ENCODE results near the gene GPR183.

Gene GPR183

DNA sequence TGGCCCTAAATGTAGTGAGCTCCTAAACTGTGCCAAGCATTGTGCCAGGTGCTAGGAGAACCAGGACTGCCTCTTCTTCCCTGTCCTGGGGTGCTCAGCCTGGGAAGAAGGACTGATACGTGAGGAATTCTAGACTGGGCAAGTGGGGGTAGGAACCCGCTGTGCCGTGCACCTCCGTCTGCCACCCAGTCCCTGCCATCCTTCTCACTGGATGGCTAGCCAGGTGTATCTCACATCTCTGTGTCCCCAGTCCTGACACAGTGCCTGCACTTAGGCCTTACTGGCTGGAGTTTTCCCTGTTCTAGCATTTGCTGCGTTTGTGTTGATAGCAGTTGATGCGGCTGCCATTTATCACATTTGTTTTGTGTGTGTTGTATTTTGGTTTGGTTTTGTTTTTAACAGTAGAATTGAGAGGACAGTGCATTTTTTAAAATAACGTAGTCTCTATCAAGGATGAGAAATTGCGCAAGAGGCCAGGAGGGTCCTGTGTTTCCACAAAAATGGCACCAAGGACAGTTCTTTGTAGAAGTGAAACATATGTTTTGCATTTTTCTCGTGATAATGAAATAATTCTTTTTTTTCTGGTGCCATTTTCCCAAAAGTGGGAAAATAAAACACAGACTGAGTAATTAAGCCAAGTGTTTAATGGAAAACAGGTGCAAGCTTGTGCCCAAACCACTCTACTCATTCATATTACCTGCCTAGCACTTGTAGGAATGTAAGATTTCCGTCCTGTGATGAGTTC is 4.7 kb upstream of the GPR183 start:
- DNase-seq (ENCODE audit: low spot score): no peak

DNA sequence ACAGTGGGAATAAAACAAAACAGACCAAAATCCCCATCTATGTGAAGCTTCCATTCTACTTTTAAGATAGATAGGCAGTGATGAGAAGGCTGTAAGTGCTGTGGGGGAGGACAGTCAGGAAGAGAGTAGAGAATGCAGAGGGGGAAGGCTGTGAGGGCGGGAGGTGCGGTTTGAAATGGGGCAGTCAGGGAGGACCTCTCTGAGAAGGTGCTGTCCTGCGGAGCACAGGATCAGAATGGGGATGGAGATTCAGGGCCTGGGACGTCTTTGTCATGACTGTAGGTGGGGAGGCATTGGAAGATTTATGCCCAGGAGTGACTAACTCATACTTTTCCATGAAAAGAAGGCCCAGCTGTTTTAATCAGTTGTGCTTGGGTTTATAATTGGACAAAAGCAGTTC is 3.9 kb upstream of the GPR183 start:
- DNase-seq (ENCODE audit: low spot score): no peak

DNA sequence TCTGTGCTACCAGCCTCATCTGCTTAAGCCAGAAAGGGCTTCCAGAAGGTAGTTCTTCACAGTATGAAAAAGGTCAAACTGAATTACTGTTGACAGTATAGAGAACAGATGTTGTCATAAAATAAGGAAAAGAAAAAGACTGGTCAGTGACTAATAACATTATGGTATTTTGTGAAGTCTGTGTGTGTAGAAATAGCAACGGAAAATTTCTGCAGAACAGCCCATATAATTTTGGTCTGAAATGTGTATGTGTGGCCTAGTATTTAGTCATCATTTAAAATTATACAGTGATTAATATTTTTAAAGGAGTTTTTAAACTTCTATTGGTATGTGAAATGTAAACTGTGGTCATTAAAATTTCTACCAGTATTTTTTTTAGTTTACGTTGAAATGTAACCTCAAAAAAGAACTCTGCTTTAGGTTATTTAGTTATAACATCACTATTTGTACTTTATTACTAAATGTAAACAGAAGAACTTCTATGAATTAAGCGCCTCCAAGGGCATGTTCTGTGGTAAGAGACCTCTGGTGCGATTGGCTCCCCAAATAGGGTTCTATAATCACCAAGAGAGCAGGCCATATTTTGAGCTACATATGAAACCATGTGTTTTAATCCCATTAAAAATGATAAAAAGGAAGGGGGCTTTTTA is 3.3 kb upstream of the GPR183 start:
- DNase-seq (ENCODE audit: low spot score): no peak

DNA sequence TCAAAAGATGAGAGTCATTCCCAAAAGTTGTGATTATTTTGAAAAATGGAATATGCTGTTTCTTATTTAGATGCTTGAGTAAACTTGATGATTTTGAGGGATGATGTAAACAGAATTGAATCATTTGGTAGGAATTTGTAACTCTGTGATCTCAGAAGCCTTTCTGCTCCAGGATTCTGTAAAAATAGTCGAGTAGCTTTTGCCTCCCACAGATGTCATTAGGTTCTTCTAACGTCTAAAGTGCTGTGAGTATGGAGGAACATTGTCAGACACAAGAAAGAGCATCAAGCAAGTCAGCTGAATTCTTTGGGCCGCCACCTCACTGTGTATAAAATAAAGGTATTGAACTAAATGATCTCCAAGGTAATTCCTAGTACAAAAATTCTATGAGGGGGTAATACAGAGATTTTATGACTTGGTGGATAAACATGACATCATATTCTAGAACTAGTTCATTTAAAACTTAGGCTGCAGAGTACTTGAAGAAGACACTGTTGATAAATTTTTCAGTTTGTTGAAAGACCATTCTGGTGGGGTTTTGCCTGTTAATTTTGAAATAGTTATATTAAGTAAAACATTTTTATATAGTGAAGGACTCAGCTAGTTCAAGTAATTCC is 1.4 kb upstream of the GPR183 start:
- no peak for DNase-seq (ENCODE audit: low spot score)

DNA sequence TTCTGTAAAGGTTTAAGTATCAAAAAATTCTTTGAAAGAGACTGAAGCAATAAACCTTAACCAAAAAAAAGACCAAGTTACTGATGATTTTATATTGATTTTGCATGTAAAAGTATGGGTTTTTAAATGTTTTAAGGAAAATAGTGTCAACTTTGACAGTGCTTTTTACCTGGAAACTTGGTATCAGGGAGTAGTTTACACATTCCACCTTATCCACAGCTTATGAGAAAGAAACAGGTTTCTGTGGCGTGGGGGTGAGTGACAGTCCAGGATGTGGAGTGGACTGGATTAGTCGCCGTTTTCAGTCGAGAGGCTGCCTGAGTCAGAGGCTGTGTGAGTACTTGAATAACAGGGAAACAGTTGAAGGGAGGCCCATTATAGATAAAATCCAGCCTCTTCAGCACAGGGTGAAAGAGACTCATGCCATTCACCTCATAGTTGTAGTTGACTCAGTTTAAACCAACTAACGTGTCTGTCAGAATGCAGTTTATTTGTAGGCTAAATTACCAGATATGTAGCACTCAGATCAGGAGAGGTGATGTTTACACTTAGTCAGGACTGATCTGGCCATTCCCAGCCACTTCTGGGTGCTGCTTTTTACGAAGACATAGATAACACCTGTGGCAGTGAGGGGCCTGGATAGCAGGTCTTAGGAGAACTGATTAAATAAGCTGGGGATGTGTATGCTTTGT is 595 bp upstream of the GPR183 start:
- DNase-seq (ENCODE audit: low spot score): peak; percentile 84

DNA sequence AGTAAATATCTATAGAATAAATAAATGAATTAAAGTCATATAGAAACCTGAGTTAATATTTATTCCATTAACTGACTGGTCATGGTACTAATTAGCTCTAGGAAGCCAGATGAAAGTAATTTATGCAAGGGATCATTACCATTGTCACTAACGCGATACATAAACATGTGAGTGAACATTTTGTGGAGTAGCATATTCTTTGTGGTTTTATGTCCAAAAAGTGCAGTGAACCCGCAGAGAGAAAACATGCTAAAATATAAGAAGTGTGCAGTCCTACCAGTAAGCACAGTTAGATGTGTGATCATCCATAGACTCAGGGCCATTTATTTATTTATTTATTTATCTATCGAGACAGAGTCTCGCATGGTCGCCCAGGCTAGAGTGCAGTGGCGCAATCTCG is 1.6 kb downstream of the GPR183 start:
- DNase-seq (ENCODE audit: low spot score): no peak

DNA sequence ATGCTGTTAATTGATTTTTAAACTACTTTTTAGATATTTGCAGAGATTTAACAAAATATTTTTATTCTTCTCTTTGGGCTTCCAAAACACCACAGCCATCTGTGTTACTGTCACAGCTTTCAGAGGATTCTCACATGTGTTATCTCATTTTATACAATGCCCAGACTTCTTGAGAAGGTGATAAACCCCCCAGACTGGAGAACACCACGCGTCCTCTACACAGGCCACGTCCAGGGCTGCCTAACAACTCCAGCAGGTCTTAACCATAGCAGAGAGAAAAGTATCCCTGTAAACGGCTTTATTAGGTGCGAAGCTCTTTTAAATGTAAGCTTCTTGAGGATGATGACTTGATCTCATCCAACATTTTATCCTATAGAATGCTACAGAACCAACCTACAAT is 2.0 kb downstream of the GPR183 start:
- DNase-seq (ENCODE audit: low spot score): no peak

DNA sequence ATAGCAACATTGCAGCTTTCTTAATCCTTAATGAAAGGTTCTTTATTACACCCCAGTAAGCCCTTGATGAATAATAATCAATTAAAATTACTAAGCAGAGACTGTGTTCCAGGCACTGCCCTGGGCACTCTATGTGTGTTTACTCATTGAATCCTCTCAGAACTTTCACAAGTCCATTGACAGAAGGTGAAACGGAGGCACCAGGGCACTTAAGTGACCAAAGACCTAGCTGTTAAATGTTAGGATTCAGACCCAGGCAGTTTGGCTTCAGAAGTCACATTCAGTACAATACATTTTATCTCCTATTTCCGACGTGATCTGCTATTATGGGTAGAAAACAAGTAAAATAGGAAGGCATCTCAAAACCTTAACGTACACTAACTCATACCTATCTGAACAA is 2.7 kb downstream of the GPR183 start:
- no peak for DNase-seq (ENCODE audit: low spot score)

DNA sequence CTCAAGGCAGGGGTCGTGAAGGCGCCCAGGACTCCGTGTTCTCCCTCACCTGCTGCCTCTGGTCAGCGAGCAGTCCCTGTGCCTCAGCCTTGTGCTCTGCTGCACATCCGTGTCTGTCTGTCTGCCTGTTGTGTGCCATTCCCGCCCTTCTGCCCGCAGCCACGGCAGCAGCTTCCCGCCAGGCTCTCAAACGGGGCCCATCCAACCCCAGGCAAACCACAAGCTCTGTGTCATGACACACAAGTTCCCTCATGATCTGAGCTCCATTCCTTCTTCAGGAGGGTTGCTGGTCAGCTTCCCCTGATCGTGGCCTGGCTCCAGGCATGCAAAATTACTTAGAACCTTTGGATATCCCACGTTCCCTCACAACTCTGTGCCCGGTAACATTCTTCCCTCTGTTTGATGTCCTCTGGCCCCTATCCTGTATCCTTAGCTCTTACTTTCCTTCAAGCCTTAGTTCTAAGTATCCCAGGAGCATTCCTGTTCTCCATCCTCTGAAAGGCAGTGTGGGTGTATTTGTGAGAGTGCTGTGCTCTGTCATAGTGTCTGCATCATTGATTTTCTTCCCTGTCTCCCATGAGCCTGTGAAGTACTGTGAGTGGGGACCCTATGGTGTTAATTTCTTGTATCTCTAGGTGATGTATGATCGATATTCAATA is 3.2 kb downstream of the GPR183 start:
- DNase-seq (ENCODE audit: low spot score): peak; percentile 69

DNA sequence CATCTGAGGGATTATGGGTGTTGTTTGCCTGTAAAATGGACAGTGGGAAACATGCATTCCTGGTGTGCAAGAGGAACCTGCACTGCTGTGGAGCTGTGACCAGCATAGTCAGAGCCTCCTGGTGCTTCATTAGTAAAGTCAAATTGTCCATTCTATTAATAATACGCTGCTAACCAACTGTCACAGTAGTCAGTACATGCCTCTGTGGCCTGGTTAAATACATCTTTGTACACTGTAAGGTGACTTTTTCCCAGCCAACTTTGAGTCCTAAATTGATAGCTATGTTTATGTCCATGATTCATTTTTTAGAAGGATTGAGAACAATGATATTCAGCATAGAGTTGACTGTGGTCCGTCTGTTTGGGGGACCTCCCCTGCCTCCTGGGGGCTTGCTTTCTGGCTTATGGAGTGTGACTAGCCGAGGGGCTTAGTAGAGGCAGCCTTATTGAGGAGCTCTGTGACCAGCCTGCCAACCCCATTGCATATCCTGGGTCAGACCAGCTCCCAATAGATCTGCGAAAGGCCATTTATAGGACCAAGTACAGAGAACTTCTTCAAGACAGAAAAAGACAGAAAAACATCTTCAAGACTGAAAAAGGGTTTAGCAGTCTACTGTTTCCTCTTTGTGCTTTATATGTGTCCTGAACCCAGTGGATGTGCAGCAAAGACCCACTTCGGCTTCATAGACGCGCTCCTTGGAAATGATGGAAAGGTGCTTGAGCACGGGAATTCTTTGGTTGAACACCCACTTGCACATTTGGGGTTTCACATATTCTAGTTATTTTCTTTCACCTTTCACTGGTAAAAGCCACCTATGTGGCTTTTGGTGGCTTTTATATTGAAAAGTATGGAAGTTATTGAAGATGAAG is 4.3 kb downstream of the GPR183 start:
- DNase-seq (ENCODE audit: low spot score): no peak

DNA sequence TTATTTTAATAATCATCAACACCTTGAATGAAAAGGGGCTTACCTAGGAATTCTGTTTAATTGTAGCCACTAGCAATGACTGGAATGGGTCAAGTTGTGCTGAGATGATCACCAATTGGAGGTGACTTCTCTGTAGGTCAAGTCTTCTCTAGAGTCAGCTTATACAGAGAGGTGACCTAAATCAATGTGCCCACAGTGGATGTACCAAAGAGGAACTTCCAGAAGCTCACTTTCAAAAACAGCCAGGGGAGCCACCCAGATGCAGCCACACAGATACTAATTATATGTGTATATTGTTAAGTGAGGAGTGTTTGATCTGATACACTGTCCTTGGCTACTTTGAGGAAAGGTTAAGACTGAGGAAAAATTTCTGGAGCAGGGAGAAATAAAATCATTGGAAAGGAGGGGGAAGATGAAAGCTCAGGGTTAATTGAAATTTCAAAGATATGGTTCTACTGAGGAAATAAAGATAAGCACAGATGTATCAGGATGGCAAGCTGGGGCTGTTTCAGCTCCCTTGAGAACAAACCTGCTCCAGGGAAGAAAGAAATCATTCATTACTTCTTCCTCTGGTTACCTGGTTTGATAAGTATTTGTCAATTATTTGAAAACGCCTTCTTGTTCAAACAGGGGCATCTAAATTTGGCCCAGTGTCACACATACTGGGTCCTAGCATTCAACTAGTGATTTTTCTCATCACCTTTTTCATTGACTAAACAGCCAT is 5.1 kb downstream of the GPR183 start:
- DNase-seq (ENCODE audit: low spot score): no peak

DNA sequence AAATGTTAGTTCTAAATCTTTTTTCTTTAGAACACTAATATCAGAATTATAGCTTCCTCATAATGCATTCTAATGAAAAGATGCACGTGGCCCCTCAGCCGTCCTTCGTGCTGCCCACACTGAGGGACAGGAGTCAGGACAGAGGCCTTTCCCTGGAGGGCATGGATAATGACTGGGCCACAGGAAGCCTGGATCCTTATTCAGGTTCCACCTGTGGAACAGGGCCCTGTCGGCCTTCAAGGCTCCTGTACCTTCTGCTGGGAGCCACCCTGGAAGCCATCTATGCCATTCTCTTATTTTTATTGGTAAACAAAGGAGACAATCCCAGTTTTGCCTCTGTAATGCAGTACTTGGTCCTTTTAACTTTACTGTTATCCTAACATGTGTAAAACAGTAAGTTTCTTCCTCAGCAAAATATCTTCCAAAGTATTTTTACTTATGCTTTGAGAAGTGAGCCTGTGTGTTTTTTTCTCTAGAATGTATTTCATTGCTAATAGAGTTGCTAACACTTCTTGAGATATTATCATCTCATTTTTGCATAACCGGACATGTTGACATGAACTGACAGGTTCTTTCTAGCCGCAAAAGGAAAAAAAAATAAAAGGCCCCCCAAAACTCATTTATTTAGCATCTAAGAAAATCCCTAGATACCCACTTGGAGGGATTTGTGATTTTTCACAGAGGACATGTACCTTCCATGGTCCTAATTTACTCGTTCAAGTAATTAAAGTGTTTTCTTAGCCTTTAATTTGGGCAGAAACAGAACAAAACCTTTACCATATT is 6.0 kb downstream of the GPR183 start:
- no peak for DNase-seq (ENCODE audit: low spot score)

DNA sequence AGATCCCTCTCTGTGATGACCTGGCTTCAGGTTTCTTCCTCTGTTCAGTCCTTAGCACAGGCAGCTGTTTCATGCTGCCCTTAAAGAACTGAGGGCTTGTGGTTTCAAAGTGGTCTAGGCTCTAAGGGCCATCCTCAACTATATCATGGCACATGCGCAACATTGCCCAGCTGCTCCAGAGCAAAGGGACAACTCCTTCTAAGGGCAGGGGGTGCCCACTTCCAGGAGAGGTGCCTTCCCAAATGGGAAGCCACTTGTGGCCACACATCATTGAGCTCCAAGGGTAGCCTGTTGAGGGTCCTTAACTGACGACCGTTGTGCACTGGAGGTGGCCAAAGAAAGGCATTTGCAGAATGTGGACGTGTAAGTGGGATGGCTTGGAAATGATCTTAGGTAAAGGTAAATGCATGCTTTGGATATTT is 7.3 kb downstream of the GPR183 start:
- DNase-seq (ENCODE audit: low spot score): no peak

DNA sequence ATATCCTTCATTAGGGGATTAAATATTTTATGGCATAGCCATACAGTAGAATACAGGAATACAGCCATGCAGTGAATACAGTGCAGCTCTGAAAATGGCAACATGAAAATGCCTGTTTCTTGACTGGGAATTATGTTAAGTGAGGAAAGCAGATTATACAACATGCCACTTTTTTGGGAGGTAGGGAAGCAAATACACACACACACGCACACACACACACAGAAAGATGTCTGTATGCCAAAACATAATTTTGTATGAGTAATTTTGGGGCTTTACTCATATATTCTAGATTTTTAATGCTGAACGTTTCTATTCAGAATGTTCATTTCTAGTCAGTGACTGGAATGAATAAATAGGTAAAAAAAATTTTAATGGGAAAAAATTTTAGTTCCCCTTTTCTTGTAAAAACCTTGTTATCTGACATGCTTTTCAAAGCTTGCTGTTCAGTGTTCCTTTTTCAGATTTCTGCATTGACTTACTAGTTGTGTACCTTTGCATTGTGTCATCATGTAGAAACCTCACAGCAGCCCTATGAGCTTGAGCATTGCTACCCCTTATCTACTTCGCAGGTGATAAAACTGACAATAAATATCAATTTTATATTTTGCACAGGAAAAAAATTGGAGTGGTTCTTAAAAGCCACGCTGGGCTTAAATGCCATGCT is 7.8 kb downstream of the GPR183 start:
- DNase-seq (ENCODE audit: low spot score): no peak

DNA sequence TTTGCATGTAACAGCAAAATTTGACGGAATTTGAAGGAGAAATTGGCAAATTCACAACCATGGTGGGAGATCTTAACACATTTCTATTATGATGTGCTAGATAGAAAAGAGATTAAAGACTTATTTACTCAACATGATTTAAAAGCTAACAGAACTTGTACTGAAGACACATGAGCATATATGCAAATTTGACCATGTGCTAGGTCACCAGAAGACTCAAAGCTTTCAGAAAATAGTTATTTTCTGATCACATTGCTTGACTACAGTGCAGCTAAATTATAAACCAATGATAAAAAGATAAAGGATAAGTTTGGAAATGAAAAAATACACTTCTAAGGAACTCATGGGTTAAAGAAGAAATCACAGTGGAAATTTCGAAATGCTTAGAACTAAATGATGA is 9.1 kb downstream of the GPR183 start:
- no peak for DNase-seq (ENCODE audit: low spot score)

DNA sequence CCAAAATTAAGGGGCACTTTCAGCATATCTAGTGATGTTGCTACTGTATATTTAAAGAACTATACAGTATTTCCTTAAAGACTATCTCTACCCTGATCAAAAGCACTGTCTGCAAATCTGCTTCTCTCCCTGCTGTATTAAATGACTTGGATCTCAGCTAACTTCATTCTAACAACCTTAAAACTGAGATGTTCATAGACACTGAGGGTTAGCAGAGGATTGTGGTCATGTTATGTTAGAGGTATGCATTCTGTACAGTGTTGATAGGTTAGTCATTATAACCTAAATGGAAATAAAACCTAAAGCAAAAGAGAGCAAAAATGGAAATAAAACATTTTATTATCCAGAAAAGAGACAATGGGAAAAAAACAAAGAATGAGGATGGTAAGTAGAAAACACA is 9.9 kb downstream of the GPR183 start:
- no peak for DNase-seq (ENCODE audit: low spot score)

DNA sequence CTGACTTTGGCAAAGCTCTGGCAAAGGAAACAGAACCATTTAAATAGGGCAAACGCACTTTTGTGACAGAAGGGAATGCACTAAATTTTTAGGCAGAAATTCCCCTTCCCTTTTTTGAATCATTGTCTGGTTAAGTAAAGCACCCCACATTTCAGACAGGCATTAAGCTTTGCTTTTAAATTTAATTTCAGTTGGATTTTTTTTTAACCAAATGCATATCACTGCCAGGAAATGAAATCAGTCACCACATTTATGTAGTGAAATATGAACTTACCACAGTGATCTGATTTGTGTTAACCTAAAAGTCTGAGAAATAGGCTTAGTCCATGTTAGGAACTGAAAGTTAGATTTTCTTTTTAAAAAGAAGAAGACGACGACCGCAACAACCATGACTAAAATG is 10.8 kb downstream of the GPR183 start:
- peak; percentile 67 for DNase-seq (ENCODE audit: low spot score)

DNA sequence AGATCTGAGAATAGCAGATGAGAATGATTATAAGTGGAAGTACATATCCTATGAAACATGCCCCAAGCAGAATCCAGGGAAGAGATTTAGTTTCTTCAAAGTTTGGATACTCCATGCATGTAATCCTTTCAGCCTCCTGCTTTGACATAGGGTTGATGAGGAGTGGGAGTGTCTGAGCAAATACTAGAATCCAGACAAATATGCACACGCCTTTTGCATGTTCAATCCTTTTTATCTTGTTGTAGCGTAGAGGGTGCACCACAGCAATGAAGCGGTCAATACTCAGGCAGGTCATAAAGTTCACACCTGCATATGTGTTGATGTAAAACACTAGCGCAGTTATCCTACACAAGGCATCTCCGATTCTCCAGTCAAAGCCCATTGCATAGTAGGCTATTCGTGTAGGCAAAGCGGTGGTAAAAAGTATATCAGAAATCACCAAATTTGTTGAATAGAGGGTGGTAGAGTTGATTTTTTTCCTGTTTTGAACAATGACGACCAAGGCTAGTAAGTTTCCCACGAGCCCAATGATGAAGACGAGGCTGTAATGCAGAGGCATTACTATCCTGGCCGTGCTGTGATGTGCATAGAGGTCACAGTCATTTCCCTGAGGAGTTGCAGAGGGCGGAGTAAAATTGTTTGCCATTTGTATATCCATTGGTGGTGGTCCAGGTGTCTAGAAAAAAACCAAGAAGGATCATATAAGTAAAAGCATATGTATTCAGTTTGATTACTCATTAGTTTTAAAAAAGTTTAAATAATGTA is 11.5 kb downstream of the GPR183 start:
- DNase-seq (ENCODE audit: low spot score): no peak

DNA sequence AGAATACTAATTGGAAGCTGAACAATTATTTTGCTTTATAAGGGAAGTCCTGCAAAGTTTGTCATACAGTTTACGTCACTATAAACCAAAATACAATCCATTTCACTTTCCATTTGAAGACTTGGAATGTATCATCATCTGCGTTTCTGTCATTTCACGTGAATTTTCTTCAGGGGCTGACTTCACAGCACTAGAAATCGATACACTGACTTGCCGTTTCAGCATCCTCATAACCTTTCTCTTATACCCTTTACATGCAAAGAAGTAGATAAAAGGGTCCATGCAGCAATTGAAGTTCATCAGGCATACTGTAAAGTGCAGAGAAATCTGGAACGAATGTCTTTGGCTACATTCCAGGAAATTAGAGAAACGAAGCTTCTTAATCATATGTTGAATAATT is 12.2 kb downstream of the GPR183 start:
- no peak for DNase-seq (ENCODE audit: low spot score)

Data from CD4-positive, alpha-beta T cell treated with Interleukin-2 at 100 ng/mL for 4 hours (primary cell).